ENCODE data around the gene NKX2-4.

NKX2-4 gene

GRCh38 chr20:21380711-21381110 lies 16.6 kb downstream of the NKX2-4 start:
- ChIA-PET POLR2A (no interaction called here), CTCF (interaction anchor here (1.0 to 1.8 kb wide), 2 partner anchors 10 to 76 kb away, joined by 3 to 4 read pairs; no protein-coding TSS in a partner anchor)
- TF ChIP-seq CTCF (IDR thresholded peaks at IDR 0.05; ENCODE audit: control extremely low read depth, extremely low read depth, low read depth, missing control alignments) = no peak
- DNase-seq (ENCODE audit: extremely low spot score) = no peak

- ChIA-PET POLR2A (no interaction called here), CTCF (interaction anchor here (1.2 kb wide), 1 partner anchor 26 kb away, joined by 3 read pairs; no protein-coding TSS in a partner anchor)
- TF ChIP-seq CTCF (IDR thresholded peaks at IDR 0.05; ENCODE audit: control extremely low read depth, extremely low read depth, low read depth, missing control alignments) = no peak
- no peak for DNase-seq (ENCODE audit: extremely low spot score)
Observed at GRCh38 chr20:21378259-21378658, 19.1 kb downstream of the NKX2-4 start.

GRCh38 chr20:21377701-21378100 lies 19.6 kb downstream of the NKX2-4 start:
- no peak for TF ChIP-seq CTCF (IDR thresholded peaks at IDR 0.05; ENCODE audit: control extremely low read depth, extremely low read depth, low read depth, missing control alignments)
- DNase-seq (ENCODE audit: extremely low spot score) = no peak
- ChIA-PET CTCF (no interaction called here), POLR2A (no interaction called here)

GRCh38 chr20:21376626-21377025 lies 20.7 kb downstream of the NKX2-4 start:
- ChIA-PET POLR2A (no interaction called here), CTCF (interaction anchor here (1.1 kb wide), 1 partner anchor 24 kb away, joined by 3 read pairs; no protein-coding TSS in a partner anchor)
- no peak for TF ChIP-seq CTCF (IDR thresholded peaks at IDR 0.05; ENCODE audit: control extremely low read depth, extremely low read depth, low read depth, missing control alignments)
- no peak for DNase-seq (ENCODE audit: extremely low spot score)

GRCh38 chr20:21373436-21373835 lies 23.9 kb downstream of the NKX2-4 start:
- ChIA-PET POLR2A (no interaction called here), CTCF (interaction anchor here (1.0 kb wide), 1 partner anchor 137 kb away, joined by 3 read pairs; no protein-coding TSS in a partner anchor)
- DNase-seq (ENCODE audit: extremely low spot score) = no peak
- TF ChIP-seq CTCF (IDR thresholded peaks at IDR 0.05; ENCODE audit: control extremely low read depth, extremely low read depth, low read depth, missing control alignments) = no peak

- ChIA-PET POLR2A (no interaction called here), CTCF (interaction anchor here (0.9 kb wide), 1 partner anchor 18 kb away, joined by 3 read pairs; no protein-coding TSS in a partner anchor)
- no peak for DNase-seq (ENCODE audit: extremely low spot score)
- no peak for TF ChIP-seq CTCF (IDR thresholded peaks at IDR 0.05; ENCODE audit: control extremely low read depth, extremely low read depth, low read depth, missing control alignments)
Observed at GRCh38 chr20:21372016-21372415, 25.3 kb downstream of the NKX2-4 start.

Measured in GM10248 (cell line).